HG02763 (cell line): Measurements from ENCODE around the gene TAF4B.
"Not testable (repeated sequence)": the region's sequence is repeated elsewhere in the genome, so short reads cannot be mapped to it uniquely, and the experiment has no call there.

ENCODE experiments used
- ATAC-seq: cut with Tn5 transposase; IDR thresholded peaks from one replicate; pipeline ENCODE4 v1.9.1; 2021; ENCODE audit warnings: mild to moderate bottlenecking, moderate library complexity; ENCODE audit not compliant: unreplicated experiment

Gene TAF4B

GRCh38 chr18:26301681-26302080, 75.4 kb downstream of the TAF4B start:
- no peak for ATAC-seq

DNA sequence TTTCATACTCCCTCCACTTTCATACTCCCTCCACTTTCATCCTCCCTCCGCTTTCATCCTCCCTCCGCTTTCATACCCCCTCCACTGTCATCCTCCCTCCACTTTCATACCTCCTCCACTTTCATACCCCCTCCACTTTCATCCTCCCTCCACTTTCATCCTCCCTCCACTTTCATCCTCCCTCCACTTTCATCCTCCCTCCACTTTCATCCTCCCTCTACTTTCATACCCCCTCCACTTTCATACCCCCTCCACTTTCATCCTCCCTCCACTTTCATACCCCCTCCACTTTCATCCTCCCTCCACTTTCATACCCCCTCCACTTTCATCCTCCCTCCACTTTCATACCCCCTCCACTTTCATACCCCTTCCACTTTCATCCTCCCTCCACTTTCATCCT, 77.0 kb downstream of the TAF4B start:
- ATAC-seq: not testable (repeated sequence)

DNA sequence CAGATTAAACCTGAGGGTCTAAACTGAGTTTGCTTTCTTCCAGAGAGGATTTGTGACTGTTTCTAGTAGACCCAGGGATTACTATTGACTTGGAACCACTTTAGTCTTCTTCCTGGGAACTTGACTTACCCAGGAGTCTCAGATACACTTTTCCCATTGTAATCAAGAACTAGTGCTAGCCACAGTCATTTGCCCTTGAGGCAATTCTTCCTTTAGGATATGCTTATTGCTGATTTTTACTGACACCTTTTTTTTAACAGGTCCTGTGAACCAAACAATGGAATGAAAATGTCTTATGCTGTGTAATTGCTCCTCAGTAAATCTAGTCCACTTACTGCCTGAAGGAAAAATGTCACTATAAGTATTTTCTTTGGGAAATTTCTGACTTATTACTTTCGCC, 78.3 kb downstream of the TAF4B start:
- no peak for ATAC-seq

DNA sequence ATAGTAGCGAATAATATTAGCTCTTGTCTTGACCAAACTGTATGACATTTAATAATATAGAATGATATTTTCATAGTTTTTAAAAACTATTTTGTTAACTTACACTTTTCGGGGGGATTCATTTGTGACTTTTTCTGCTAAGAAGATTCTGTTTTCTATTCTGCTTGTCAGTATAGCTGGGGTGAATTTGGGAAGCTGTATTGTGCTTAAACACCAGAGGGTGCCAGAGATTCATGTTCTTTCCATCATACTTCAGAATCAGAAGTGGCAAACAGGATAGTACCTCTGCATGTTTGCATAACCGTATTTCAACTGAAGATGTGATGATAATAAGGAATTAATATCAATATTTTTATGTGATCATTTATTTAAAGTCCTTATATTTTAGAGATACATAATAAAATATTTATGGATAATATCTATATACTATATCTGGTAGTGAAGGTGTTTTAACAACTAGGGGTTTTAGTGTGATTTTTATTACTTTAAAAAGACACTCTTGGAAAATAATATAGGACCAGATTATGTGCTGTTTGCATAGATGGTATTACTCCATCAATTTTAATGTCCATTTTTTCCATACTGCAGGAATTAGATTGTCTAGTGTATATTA, 81.0 kb downstream of the TAF4B start:
- no peak for ATAC-seq

- ATAC-seq: no peak
Observed at GRCh38 chr18:26309281-26309680, 83.0 kb downstream of the TAF4B start.

DNA sequence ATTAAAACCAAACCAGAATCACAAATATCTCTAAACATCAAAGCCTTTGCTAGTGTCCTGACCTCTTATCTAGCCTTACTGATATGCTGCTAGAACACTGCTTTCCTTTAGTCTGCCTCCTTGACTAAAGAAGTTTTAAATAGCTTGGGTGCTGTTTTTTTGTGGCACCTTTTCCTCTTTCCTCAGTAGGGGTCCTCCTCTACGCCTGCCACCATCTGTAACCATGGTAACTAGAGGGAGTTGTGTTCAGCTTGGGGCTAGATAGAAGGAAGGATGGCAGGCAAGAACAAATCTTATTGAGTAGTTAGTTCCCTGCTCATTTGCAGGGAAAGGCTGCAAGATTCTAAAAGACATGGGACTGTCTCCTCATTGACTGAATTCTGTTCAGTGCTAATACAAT, 86.0 kb downstream of the TAF4B start:
- no peak for ATAC-seq

DNA sequence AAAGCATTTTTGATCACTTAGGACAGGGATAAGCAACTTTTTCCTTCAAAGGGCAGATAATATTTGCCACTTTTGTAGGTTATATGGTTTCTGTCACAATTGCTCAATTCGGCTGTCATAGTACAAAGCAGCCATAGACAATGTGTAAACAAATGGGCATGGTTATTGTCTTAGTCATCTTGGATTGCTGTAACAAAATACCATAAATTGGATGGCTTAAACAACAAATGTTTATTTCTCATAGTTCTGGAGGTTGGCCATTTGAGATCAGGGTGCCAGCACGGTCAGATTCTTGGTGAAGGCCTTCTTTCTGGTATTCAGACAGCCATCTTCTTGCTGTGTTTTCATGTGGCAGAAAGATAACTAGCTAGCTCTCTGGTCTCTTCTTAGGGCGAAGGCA, 91.2 kb downstream of the TAF4B start:
- ATAC-seq: no peak

GRCh38 chr18:26320686-26321085, 94.4 kb downstream of the TAF4B start:
- ATAC-seq: no peak

DNA sequence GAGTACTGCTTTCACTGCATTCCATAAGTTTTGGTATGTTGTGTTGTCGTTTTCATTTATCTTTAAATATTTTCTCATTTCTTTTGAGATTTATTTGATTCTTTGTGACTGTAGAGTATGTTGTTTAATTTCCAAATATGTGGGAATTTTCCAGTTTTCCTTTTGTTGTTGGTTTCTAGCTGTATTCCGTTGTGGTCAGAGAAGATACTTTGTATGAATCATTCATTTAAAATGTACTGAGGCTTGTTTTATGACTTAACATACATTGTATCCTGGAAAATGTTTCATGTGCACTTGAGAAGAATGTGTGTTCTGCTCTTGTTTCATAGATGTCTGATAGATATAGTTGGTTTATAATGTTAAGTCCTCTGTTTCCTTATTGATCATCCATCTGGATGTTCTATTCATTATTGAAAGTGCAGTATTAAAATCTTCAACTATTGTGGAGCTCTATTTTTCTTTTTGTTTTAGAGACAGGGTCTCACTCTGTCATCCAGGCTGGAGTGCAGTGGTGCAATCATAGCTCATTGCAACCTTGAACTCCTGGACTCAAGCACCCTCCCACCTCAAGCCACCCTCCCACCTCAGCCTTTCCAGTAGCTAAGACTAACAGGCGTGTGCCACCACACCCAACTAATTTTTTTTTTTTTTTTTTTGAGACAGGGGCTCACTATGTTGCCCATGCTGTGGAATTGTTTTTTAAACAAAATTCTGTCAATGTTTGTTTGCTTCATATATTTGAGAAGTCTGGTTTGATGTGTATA, 96.8 kb downstream of the TAF4B start:
- no peak for ATAC-seq

DNA sequence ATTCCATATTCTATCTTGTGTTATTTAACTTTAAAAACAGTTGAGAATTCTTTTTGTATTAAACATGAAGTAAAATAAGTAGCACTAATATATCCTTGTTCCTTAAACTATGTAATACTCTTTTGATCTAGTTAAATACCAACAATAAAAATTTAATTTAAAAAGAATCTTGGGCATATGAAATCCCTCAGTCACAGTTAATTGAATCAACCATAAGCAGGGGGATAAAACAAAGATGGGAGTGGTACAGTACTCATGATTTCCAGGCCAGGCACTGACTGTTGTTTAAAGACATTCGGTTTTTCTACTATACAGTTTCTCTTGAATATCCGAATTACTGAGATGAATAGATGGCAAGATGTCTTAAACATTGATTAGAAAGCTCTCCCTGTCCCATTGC, 99.5 kb downstream of the TAF4B start:
- no peak for ATAC-seq

- ATAC-seq: no peak
Observed at GRCh38 chr18:26327062-26327461, 100.8 kb downstream of the TAF4B start.

DNA sequence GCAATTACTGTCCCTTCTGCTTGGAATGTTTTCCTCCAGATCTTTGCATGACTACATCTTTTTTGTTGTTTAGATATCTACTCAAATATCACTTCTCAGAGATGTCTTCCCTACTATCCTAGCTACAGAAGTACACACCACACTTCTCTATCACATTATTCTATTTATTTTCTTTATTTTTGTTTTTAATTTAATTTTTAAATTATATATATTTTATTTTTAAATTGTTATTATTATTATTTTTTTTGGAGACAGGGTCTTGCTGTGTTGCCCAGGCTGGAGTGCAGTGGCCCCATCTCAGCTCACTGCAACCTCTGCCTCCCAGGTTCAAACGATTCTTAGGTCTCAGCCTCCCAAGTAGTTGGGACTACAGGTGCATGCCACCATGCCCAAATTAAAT, 106.7 kb downstream of the TAF4B start:
- ATAC-seq: no peak

DNA sequence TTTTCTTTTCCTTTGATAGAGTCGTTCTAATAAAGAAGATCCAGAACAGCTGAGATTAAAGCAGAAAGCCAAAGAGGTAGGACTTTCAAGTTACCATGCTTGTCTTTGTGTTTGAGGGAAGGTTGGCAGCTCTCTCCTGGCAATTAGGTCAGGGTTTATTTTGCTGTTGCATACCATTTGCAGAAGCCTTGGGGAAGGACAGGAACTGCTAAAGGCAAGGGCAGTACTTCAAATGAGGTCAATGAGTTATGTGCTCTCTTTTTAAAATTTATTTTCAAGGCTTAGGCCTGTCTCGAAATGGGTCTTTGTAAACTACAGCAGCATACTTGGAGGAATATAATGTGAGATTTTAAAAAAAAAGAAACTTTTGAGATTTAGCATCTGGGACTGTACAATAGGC, 108.9 kb downstream of the TAF4B start:
- ATAC-seq: no peak

GRCh38 chr18:26335571-26336487, 109.6 kb downstream of the TAF4B start:
- no peak for ATAC-seq

DNA sequence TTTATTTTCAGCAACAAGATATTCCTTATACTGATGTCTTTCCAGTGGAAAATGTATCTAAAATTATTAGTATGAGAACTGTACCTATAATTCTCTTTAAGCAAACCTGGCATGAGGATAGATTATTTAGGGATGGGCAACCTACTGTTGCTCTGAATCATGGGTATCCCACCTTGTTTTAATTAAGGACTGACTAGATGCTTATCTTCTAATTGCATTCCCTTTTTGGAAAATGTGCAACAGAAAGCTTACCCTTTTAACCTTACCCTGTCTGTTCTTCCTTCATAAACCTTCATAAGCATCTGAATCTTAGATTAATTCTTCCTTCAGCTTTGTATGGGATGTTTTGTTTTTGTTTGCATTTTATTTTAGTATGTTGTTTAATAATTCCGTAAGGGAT, 110.3 kb downstream of the TAF4B start:
- ATAC-seq: no peak

DNA sequence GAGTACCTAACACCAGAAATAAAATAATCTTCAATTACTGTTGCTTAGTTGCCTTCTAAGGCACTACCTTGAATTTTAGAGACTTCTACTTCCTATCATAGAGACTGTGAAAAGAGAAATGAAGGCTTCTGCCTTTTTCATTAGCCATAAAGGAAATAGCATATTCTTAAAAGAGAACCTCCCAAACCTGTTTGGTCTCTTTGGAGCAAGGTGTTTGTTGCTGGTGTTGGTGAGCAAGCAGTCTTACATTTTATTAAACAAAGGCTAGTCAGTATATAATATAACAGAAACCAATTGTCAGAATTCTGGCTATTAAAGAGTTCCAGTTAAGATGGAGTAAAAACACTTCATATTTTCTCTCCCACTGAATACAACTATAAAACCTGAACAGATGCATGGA, 116.4 kb downstream of the TAF4B start:
- no peak for ATAC-seq

DNA sequence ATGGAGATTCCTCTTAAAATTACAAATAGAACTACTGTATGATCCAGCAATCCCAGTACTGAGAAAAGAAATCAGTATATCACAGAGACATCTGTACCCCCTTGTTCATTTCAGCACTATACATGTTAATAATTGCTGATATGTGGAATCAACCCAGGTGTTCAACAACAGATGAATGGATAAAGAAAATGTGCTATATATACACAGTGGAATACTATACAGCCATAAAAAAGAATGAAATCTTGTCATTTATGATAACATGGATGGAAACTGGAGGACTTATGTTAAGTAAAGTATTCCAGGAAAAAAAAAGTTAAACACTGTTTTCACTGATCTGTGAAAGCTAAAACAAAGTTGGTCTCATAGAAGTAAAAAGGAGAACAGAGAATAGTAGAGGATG, 124.7 kb downstream of the TAF4B start:
- ATAC-seq: no peak

DNA sequence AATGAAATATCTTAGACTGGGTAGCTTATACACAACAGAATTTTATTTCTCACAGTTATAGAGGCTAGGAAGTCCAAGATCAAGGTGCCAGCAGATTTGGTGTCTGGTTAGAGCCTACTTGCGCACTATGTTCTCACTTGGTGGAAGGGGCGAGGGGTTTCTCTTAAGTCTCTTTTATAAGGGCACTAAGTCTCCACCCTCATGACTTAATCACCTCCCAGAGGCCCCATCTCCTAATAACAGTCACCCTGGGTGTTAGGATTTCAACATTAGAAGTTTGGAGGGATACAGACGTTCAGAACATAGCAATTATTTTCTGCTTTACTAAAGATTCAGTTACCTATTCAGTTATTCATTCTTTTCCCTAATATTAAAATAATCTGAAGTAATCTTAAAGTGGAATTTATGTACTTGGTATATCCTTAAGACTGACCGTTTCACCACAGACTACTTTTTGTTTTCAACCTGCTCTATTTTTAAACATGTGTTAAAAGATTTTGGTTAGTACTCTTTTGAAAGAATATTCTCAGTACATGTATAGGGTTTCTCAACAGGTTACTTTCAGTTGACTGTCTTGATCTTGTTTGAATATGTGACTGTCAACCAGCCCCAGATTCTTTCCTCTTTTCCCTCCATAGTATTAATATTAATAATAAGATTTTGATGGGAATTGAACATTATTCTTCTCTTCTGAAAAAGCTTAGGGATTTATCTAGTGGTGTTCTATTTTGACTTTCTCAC, 130.0 kb downstream of the TAF4B start:
- ATAC-seq: peak; percentile 48

- ATAC-seq: no peak
Observed at GRCh38 chr18:26357960-26358359, 131.7 kb downstream of the TAF4B start.

GRCh38 chr18:26362021-26362420, 135.8 kb downstream of the TAF4B start:
- ATAC-seq: no peak

DNA sequence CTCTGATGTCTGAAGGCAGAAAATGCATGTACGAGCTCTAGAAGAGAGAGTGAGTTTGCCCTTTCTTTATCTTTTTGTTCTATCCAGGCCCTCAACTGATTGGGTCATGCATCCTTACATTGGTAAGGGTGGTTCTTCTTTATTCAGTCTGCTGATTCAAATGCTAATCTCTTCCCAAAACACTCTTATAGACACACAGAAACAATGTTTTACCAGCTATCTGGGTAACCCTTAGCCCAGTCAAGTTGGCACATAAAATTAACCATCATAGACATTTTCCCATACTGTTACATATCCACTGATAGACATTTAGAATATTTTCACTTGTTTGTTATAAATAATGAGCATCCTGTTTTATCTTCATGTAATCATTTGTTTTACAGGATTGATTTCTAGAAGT, 141.2 kb downstream of the TAF4B start:
- ATAC-seq: no peak
